Left lobe of liver (tissue), 2 donors: ENCODE data around the gene CNBP. TPM values are rescaled to one million over a fixed set of nuclear protein-coding genes. Genes with fewer than 3 reads are reported as not detected.
A peak's percentile ranks its signal among the peaks of the same experiment; 100 is the strongest.
"Not testable (repeated sequence)": the region's sequence is repeated elsewhere in the genome, so short reads cannot be mapped to it uniquely, and the experiment has no call there.

Experiments used
- ATAC-seq: fragments of 200-7000 bp; cut with Tn5 transposase; one replicate; pipeline ENCODE4 v1.9.1; 2020; ENCODE audit warnings: mild to moderate bottlenecking, moderate library complexity
- DNase-seq: peaks from one replicate; pipeline ENCODE4 v3.0.0-alpha.2; 2020; ENCODE audit warnings: low spot score
- total RNA-seq: library from RNA; stranded (reverse); gene quantifications from one replicate; pipeline ENCODE4 v1.2.1, GENCODE V29; 2021
- donor health status: DM: no; HTN: no; CAD: no; lungs with moderate emphysema.
- donor health status: DM: no; HTN: yes; CAD: no.

The CNBP gene
- total RNA-seq, 1 donor from 2014 or later = 205 TPM

- DNase-seq (no peak), ATAC-seq (no peak)
Measured at GRCh38 chr3:129185783-129186182, 2.1 kb upstream of the CNBP start.

GRCh38 chr3:129184784-129185542 is 1.3 kb upstream of the CNBP start:
- not testable (repeated sequence) for ATAC-seq
- peak; percentile 39 for DNase-seq

- ATAC-seq (peak; percentile 27), DNase-seq (no peak)
Measured at GRCh38 chr3:129184396-129184657, 631 bp upstream of the CNBP start.

- DNase-seq = no peak
- no peak for ATAC-seq
Measured at GRCh38 chr3:129182390-129183185, 1.1 kb downstream of the CNBP start.

GRCh38 chr3:129181819-129182218 is 1.9 kb downstream of the CNBP start:
- no peak for DNase-seq
- no peak for ATAC-seq

- ATAC-seq (no peak), DNase-seq (no peak)
Measured at GRCh38 chr3:129180461-129180860, 3.2 kb downstream of the CNBP start.

- DNase-seq = no peak
- ATAC-seq = no peak
Measured at GRCh38 chr3:129176051-129176450, 7.6 kb downstream of the CNBP start.

GRCh38 chr3:129173725-129174124 is 10.0 kb downstream of the CNBP start:
- DNase-seq = no peak
- peak; percentile 73 for ATAC-seq

- no peak for DNase-seq
- no peak for ATAC-seq
Measured at GRCh38 chr3:129173206-129173605, 10.5 kb downstream of the CNBP start.

- no peak for ATAC-seq
- no peak for DNase-seq
Measured at GRCh38 chr3:129166579-129167332, 16.9 kb downstream of the CNBP start.

GRCh38 chr3:129165594-129165993 is 18.1 kb downstream of the CNBP start:
- not testable (repeated sequence) for DNase-seq, ATAC-seq

GRCh38 chr3:129164500-129164899 is 19.2 kb downstream of the CNBP start:
- ATAC-seq (no peak), DNase-seq (no peak)

GRCh38 chr3:129162729-129163579 is 20.7 kb downstream of the CNBP start:
- ATAC-seq (no peak), DNase-seq (no peak)

GRCh38 chr3:129161860-129162271 is 21.8 kb downstream of the CNBP start:
- peak; percentile 29 for ATAC-seq
- no peak for DNase-seq

- peak; percentile 90 for DNase-seq
Measured at GRCh38 chr3:129160891-129161859, 22.5 kb downstream of the CNBP start, which contains the start of gene ISY1. TSS of gene ISY1 (minus strand) at chr3:129161063. CDS start at chr3:129160975, 88 bp downstream.

GRCh38 chr3:129144786-129145185 is 38.9 kb downstream of the CNBP start:
- DNase-seq (peak; percentile 23), ATAC-seq (no peak)

More at GRCh38 chr3:129160891-129161859, 22.5 kb downstream of the CNBP start, which contains the start of gene ISY1:
- peak; percentile 90 for ATAC-seq

GRCh38 chr3:129141011-129141410 is 42.7 kb downstream of the CNBP start:
- not testable (repeated sequence) for DNase-seq, ATAC-seq

- no peak for DNase-seq
- ATAC-seq = peak; percentile 51
Measured at GRCh38 chr3:129139911-129140310, 43.8 kb downstream of the CNBP start.

- ATAC-seq, DNase-seq: not testable (repeated sequence)
Measured at GRCh38 chr3:129136275-129136674, 47.4 kb downstream of the CNBP start.
